Stomach smooth muscle (tissue), 2 donors: Measurements from ENCODE around the gene TUBGCP4.

ENCODE experiments used
- H3K27ac ChIP-seq: one replicate; pipeline ENCODE4 v1.7.0; 2013; ENCODE audit warnings: mild to moderate bottlenecking, low read length, inconsistent platforms
- H3K27me3 ChIP-seq, 2 donors: one replicate each; pipeline ENCODE4 v1.7.0; 2013; ENCODE audit warnings: low read length in 2 of 2; ENCODE audit not compliant: insufficient read depth in 2 of 2, control insufficient read depth in 1 of 2
- H3K36me3 ChIP-seq, 2 donors: one replicate each; pipeline ENCODE4 v1.7.0; 2013; ENCODE audit warnings: low read length in 2 of 2; ENCODE audit not compliant: control insufficient read depth in 2 of 2, insufficient read depth in 2 of 2
- H3K4me1 ChIP-seq: one replicate; pipeline ENCODE4 v1.7.0; 2013; ENCODE audit warnings: low read length; ENCODE audit not compliant: control insufficient read depth, insufficient read depth
- H3K4me3 ChIP-seq, 2 donors: one replicate each; pipeline ENCODE4 v1.7.0; 2013; ENCODE audit warnings: low read length in 2 of 2
- H3K9ac ChIP-seq, 2 donors: one replicate each; pipeline ENCODE4 v1.7.0; 2013; ENCODE audit warnings: low read length in 2 of 2, mild to moderate bottlenecking in 1 of 2
- H3K9me3 ChIP-seq, 2 donors: one replicate each; pipeline ENCODE4 v1.7.0; 2013; ENCODE audit warnings: low read length in 2 of 2; ENCODE audit not compliant: control insufficient read depth in 2 of 2
- donor health status: healthy.
- donor health status: Pancreatic carcinoma.

The TUBGCP4 gene, protein sequence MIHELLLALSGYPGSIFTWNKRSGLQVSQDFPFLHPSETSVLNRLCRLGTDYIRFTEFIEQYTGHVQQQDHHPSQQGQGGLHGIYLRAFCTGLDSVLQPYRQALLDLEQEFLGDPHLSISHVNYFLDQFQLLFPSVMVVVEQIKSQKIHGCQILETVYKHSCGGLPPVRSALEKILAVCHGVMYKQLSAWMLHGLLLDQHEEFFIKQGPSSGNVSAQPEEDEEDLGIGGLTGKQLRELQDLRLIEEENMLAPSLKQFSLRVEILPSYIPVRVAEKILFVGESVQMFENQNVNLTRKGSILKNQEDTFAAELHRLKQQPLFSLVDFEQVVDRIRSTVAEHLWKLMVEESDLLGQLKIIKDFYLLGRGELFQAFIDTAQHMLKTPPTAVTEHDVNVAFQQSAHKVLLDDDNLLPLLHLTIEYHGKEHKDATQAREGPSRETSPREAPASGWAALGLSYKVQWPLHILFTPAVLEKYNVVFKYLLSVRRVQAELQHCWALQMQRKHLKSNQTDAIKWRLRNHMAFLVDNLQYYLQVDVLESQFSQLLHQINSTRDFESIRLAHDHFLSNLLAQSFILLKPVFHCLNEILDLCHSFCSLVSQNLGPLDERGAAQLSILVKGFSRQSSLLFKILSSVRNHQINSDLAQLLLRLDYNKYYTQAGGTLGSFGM

DNA sequence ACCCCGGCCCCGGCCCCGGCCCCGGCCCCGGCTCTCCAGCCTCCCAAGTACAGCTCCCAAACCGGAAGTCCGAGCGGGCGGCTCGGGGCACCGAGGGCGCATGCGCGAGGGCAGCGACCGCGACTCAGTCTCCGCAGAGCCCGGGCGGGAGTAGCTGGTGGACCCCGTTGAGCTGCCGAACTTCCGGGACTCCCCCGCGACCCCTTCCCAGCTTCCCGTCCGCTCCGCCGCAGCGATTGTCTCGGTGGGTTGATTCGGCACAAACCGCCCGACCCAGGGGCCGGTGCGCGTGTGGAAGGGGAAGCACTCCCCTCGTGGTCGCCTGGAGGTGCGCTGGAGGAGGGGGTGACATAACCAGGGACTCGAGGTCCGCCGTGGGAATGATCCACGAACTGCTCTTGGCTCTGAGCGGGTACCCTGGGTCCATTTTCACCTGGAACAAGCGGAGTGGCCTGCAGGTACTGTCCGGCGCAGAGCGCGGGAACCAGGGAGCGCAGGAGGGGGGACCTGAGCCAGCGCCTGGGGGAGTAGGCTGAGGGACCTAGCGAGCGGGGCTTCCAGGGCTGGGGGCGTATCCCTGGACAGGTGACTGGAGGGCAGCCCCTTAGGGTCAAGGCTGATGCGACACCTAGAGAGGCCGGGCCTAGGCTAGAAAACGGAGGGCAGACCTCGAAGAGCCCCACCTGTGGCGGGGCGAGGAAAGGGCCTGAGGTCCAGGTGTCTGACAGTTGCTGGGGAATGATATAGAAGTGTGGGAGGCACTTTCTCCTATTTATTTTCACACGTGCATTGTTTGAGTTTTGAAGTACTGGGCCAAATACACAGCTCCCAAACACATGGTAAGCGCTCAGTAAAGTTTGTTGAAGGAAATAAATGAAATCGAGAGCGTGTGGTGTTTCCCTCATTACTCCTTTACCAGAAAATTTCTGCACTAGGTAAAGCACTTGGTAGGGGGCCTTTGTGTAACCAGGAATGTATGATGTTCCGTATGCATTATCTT, at the start of gene TUBGCP4, which contains the start of gene ZSCAN29:
Gene TUBGCP4 (plus strand): TSS at position 127 of the 1,000 bp plus-strand sequence. CDS start 254 bp downstream, at position 381.
Gene ZSCAN29 (minus strand): TSS at position 69 of the 1,000 bp plus-strand sequence. CDS start 1,130 bp downstream, outside the sequence.
- Histone ChIP-seq H3K27me3 (no peaks in the 10 kb centered on the region), H3K4me1 (peaks cover 25% of the 10 kb centered on the region), H3K27ac (peak within 1 kb of the TSS; percentile 11), H3K9me3 (no peaks in the 10 kb centered on the region), H3K9ac (peak within 1 kb of the TSS; percentile 74 to 90), H3K36me3 (peaks cover 13 to 14% of the 10 kb centered on the region in 2 donors), H3K4me3 (peak within 1 kb of the TSS; percentile 90 to 95)

DNA sequence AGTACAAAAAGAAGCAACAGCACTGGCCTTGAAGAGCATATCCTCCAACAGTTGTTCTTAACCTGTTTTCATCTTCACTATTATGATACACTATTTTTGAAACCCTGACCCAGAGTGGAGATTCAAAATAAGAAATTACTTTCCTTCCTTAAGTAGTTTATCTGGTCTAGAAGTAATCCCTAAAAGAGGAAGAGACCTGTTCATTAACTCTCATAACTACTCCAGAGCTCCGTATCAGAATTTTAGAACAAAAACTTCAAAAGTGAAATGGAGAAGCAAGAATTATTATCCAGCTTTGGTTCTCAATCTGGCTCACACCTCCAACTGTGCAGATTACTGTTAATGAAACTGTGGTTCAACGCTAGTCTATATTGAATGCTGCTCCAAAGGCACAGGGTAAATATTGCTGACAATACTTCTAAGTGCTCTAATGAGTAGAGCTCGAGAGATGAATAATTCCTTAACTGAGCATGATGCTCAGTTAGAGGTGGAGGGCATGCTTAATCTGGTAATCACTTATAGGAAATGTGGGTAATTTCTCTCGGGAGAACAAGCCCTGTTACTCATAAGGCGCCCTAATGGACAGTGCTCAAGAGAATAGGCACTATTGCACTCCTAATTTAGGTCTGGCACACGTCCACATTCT, 45.7 kb upstream of the TUBGCP4 start:
- Histone ChIP-seq H3K36me3 (no peaks in the 10 kb centered on the region), H3K4me1 (peaks cover 23% of the 10 kb centered on the region), H3K9me3 (no peaks in the 10 kb centered on the region), H3K27me3 (no peaks in the 10 kb centered on the region), H3K9ac (no peak overlapping the region), H3K4me3 (no peak overlapping the region), H3K27ac (no peak overlapping the region)

DNA sequence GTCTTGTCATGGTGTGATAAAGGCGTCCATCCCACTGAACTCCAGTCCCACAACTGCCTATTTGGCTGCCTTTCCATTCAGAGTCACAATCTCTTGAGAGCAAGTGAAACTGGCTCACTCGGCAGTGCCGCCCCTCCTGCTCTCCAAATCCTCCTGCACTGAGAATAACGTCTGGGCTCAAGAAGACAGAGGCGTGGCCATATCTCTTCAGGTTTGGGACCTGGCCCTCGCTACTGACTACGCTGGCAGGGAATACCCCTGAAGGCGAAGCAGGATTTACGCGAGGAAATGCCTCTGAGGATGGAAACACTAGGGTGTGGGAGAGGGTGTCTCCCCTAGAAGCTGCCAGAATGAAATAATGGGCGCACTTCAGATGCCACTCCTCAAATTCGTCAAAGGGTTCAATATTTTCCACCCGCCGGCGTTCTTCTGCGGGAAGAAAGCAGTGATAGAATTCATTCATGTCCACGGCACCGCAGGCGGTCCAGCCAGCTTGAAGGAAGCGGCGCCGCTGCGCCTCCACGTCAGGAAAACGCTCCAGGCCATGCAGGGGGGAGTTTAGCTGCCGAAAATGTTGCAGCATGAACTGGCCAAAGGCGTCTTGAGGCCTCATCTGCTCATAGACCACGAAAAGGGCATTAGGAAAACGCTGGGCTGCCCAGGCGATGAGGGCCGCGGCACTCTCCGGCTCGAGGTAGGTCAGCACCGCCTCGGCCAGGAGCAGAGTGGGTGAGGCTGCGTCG, 41.5 kb upstream of the TUBGCP4 start:
- Histone ChIP-seq H3K9me3 (no peaks in the 10 kb centered on the region), H3K27me3 (no peaks in the 10 kb centered on the region), H3K36me3 (peaks cover 0 to 2% of the 10 kb centered on the region in 2 donors), H3K4me1 (peaks cover 23% of the 10 kb centered on the region), H3K9ac (peak overlapping the region; percentile 90 to 93), H3K27ac (peak overlapping the region; percentile 92), H3K4me3 (peak overlapping the region; percentile 94 to 98)

DNA sequence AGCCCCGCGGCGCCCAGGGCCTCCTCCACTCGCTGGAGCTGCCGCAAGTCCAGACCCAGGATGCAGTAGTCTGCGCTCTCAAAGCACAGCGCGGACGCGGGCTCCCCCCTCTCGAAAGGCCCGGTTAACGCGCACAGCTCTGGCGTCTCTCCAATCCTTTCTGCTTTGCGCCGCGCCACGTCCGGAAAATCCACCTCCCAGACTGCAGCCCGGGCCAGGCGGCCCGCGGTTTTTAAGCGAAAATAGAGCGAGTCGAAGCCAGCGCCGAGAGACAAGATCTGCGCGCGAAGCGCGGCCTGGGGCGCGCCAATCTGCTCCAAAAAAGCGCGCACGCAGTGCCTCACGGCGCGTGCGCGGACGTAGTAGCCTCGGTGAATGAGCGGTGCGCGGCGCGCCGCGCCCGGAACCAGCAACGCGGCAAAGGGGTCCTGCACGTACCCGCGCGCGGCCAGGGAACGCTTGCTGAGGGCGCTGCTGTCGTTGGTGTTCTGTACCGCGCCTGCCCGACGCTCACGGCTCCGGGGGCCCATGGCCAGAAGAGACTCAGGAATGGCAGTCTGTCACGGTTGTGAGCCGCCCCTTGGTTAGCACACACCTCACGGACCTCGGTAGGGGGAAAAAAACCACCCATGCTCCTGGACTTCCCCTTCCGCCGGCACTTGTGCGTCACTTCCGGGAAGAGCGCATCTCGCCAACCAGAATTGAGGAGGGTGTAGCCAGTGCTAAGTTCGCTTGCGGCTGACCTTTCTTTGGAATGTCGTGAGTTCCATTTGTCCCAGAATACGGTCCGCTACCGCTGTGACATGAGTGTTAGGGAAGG, 40.7 kb upstream of the TUBGCP4 start, which contains the start of gene LCMT2:
Gene LCMT2 (minus strand): TSS at position 614 of the 820 bp plus-strand sequence. CDS start 84 bp downstream, at position 530.
- Histone ChIP-seq H3K4me3 (peak within 1 kb of the TSS; percentile 94 to 98), H3K9me3 (no peaks in the 10 kb centered on the region), H3K9ac (peak within 1 kb of the TSS; percentile 90 to 93), H3K27ac (peak within 1 kb of the TSS; percentile 92), H3K36me3 (peaks cover 0 to 2% of the 10 kb centered on the region in 2 donors), H3K4me1 (peaks cover 23% of the 10 kb centered on the region), H3K27me3 (no peaks in the 10 kb centered on the region)

DNA sequence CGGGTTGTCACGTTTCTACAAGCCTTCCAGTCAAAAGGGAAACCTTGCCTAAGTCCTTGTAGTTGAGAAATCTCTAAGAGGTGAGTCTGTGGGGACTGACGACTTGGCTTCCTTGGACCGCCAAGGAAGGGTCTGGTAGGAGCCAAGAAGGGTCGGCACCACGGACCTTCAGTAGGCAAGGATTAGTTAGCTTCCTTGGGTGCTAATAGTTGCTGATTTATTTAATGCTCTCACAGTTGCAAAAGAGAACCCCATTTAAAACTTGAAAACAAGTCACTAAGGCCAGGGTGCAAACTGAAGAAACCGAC, 40.2 kb upstream of the TUBGCP4 start:
- Histone ChIP-seq H3K36me3 (peaks cover 0 to 3% of the 10 kb centered on the region in 2 donors), H3K4me3 (peak overlapping the region; percentile 94 to 98), H3K4me1 (peaks cover 23% of the 10 kb centered on the region), H3K27ac (peak overlapping the region; percentile 92), H3K9me3 (no peaks in the 10 kb centered on the region), H3K27me3 (no peaks in the 10 kb centered on the region), H3K9ac (peak overlapping the region; percentile 90 to 93)

DNA sequence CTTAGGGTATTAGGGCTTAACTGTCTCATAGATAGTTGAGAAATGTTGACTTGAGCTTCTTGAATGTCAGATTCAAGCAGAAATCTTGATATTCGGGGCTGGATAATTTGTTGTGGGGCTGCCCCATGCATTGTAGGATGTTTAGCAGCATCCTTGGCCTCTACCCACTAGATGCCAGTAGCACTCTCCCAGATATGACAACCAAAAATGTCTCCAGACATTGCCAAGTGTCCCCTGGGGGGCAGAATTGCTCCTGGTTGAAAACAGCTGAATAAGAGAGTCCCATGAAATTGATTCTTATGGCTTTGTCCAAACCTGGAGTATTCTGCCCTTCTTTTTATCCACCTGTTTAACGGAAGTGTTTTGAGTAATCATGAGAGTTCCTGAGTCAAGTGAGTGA, 24.6 kb upstream of the TUBGCP4 start:
- Histone ChIP-seq H3K9ac (no peak overlapping the region), H3K9me3 (no peaks in the 10 kb centered on the region), H3K27ac (no peak overlapping the region), H3K4me1 (no peaks in the 10 kb centered on the region), H3K27me3 (no peaks in the 10 kb centered on the region), H3K36me3 (peaks cover 3 to 17% of the 10 kb centered on the region in 2 donors), H3K4me3 (no peak overlapping the region)

DNA sequence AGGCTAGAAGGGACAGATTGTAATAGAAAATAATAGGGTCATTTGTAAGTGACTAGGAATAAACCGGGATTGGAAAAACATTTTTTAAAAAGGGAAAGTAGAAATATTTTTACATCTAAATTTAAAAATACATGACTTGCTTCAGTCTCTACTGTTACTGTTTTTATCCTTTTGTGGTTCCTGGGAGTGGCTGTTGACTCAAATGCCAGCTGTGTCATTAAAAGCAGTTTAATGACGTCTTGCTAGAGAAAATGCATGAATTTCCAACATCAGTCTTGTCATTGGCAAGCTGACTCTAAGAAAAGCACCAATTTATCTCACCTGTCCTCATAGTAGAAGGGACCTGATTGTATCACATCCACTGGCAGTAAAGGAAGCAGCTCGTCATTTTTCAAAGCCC, 23.8 kb upstream of the TUBGCP4 start:
- no peaks in the 10 kb centered on the region for H3K27me3 ChIP-seq
- H3K36me3 ChIP-seq, result peaks cover 3 to 19% of the 10 kb centered on the region in 2 donors
- no peak overlapping the region for H3K4me3 ChIP-seq
- H3K4me1 ChIP-seq, result no peaks in the 10 kb centered on the region
- H3K27ac ChIP-seq, result no peak overlapping the region
- H3K9ac ChIP-seq, result no peak overlapping the region
- H3K9me3 ChIP-seq, result no peaks in the 10 kb centered on the region

DNA sequence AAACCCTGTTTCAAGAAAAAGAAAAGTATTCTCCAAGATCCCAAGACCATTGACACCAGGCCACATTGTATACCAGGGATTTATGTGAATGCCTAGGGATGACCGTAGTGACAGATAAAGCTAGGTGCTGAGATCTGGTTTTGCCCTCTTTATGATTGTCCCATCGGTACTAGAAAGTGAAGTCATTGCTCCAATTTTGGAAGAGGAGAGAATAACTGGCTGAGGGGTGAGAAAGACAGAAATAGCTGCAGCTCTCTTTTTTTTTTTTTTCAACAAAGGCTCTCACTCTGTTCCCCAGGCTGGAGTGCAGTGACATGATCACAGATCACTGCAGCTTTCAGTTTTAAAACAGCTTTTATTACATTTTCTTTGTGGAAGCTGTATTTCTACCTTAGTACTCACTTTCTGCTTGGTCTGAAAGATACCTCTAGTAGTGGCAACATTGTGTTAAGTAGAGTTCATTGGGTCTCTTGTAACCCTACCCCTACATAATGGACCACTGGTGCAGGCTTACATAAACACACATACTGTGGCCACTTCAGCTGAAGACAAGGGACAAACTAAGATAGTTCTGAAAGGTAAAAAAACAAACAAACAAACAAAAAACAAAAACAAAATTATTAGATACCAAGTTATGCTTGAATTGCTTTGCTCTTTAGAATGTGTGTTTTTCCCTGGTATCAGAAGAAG, 18.1 kb upstream of the TUBGCP4 start:
- H3K27ac ChIP-seq, result no peak overlapping the region

More for the DNA sequence above, 18.1 kb upstream of the TUBGCP4 start:
- Histone ChIP-seq H3K36me3 (peaks cover 4 to 13% of the 10 kb centered on the region in 2 donors), H3K27me3 (no peaks in the 10 kb centered on the region), H3K9ac (no peak overlapping the region), H3K4me1 (no peaks in the 10 kb centered on the region), H3K9me3 (no peaks in the 10 kb centered on the region), H3K4me3 (no peak overlapping the region)
